NT2/D1 (cell line): ENCODE data around the gene CALCR.

ENCODE experiments used
- SUZ12 ChIP-seq: IDR thresholded peaks from 2 replicates; pipeline ENCODE4 v1.6.1; 2011; ENCODE audit not compliant: insufficient read length, insufficient read depth; ENCODE audit errors: extremely low read depth
- YY1 ChIP-seq: IDR thresholded peaks from 2 replicates; pipeline ENCODE4 v1.6.1; 2011; ENCODE audit not compliant: insufficient read length, insufficient read depth
- ZNF274 ChIP-seq: IDR thresholded peaks from 2 replicates; pipeline ENCODE4 v1.6.1; 2011; ENCODE audit warnings: mild to moderate bottlenecking, low read depth, low read length

DNA sequence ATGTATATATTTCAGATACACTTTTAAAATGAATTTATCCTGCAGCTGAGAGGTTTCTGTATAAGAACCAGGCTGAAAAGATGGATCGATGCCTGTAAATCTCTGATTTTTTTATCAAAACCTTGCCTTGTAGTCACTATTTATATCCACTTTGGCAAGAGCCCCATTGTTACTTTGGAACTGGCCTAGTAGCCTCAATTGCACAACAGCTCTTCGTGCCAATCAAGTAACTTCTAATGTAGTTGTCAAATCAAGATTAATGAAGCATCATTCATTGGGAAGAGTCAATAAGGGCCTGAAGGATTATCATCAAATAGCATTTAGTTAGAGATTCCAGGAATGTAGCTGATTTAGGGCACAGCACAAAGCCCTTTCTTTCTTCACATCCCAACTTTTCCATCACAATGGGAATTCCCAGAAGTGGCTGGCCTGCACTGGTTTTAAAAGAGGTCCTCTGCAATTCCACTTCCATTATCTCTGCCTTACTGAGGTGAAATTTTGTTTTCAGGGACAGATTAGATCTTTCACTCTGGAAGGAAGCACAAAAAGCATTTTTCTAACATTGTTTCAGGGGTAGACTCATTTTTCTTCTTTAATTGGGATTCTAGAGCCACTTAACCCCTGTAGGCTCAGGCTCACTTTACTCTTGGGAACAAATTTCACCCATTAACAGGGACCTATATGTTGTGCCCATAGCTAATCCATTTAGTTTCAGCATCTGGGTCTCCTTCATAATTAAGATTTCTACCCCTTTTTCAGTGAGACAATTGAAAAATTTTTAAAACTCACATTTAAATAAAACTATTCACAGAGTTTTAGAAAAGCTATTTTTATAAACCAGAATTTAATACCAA, 97.8 kb downstream of the CALCR start:
- TF ChIP-seq ZNF274 (no peak), YY1 (no peak), SUZ12 (no peak)
